ENCODE results near the gene DEFB112.

Gene DEFB112

DNA sequence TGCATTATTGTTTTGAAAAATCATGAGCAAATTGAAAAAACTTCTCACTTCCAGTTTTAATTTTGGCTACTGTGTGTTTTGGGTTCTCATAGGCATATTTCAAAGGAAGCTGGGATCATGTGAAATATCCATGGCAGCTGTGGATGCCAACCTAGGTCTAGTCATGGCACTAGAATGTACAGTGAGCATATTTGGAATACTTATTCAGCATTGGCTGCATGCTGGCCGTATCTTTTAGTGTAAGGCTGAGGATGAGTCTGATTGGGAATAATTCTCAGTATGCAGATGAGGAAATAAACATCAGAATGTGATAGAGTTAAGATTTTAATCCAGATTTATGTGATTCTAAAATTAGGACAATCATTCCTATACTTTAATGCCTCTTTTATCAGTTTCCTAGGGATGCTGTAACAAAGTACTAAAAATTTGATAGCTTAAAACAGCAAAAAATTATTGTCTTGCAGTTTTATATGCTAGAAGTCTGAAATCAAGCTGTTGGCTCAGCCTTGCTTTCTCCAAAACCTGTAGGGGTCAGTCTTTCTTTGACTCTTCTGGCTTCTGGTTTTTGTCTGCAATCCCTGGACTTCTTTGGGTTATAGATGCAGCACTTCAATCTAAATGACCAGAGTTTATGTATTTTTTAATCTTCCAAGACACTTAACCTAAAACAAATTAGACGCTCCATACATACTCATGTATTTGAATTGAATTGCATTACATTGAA is 37.7 kb upstream of the DEFB112 start:
- no peak overlapping the region for H3K9ac ChIP-seq (ENCODE audit: insufficient read length)
- H3K36me3 ChIP-seq (ENCODE audit: insufficient read depth, low read length), result no peaks in the 10 kb centered on the region
- H3K4me3 ChIP-seq, result no peak overlapping the region
- H3K27ac ChIP-seq, result no peak overlapping the region
- no peak for TF ChIP-seq FOXP2 (optimal IDR thresholded peaks at IDR 0.05; ENCODE audit: control extremely low read depth, extremely low read length, insufficient read depth)
- TF ChIP-seq EZH2 (IDR thresholded peaks at IDR 0.05), result no peak
- no peak for TF ChIP-seq POLR2AphosphoS5 (IDR thresholded peaks at IDR 0.05; ENCODE audit: borderline replicate concordance, low read depth, low read length)
- H3K9me3 ChIP-seq (ENCODE audit: low read depth, low read length), result no peaks in the 10 kb centered on the region; the same call in 1 of the 2 replicates
- DNase-seq (ENCODE audit: low read depth, low spot score), result no peak

DNA sequence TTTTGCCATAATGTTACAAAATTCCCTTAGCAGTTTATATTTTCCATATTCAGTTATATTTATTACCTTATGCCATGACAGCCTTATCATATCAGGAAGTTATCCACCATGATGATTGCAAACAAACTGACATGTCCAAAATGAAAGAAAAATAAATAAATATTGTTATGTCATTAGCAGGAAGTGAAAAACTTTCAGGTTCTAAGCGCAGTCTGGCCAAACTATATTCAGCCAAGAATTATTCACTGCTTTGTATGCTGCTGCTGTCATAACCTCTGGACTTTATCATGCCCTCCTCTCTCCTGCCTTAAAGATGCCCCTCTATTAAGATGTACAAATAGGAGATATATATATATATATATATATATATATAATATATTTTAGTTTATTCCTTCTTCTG is 27.7 kb upstream of the DEFB112 start:
- H3K9ac ChIP-seq (ENCODE audit: insufficient read length), result no peak overlapping the region
- H3K36me3 ChIP-seq (ENCODE audit: insufficient read depth, low read length), result no peaks in the 10 kb centered on the region
- H3K4me3 ChIP-seq, result no peak overlapping the region
- TF ChIP-seq EZH2 (IDR thresholded peaks at IDR 0.05) (no peak), POLR2AphosphoS5 (IDR thresholded peaks at IDR 0.05; ENCODE audit: borderline replicate concordance, low read depth, low read length) (no peak), FOXP2 (optimal IDR thresholded peaks at IDR 0.05; ENCODE audit: control extremely low read depth, extremely low read length, insufficient read depth) (no peak)
- H3K9me3 ChIP-seq (ENCODE audit: low read depth, low read length), result no peaks in the 10 kb centered on the region
- no peak overlapping the region for H3K27ac ChIP-seq
- no peak for DNase-seq (ENCODE audit: low read depth, low spot score)

DNA sequence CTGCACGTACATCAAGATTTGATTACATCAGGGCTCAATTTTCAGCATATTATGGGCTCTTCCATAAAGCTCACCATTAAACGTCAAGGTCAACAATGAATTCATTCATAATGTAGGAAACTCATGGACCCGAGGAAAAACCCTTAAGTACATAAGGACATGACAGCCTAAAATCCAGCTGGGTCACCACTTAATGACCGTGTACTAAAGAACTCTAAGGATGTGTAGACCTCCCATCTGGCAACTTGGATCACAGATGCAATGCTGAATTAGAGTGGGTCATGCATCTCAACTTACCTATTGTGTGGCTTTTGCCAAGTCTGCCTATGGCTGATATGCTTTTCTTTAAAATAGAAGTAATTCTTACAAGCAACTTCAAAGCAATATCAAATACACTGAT is 26.7 kb upstream of the DEFB112 start:
- no peaks in the 10 kb centered on the region for H3K36me3 ChIP-seq (ENCODE audit: insufficient read depth, low read length)
- H3K9ac ChIP-seq (ENCODE audit: insufficient read length), result no peak overlapping the region
- TF ChIP-seq EZH2 (IDR thresholded peaks at IDR 0.05) (no peak), FOXP2 (optimal IDR thresholded peaks at IDR 0.05; ENCODE audit: control extremely low read depth, extremely low read length, insufficient read depth) (no peak), POLR2AphosphoS5 (IDR thresholded peaks at IDR 0.05; ENCODE audit: borderline replicate concordance, low read depth, low read length) (no peak)
- DNase-seq (ENCODE audit: low read depth, low spot score), result no peak
- no peak overlapping the region for H3K27ac ChIP-seq
- H3K9me3 ChIP-seq (ENCODE audit: low read depth, low read length), result no peaks in the 10 kb centered on the region
- no peak overlapping the region for H3K4me3 ChIP-seq

DNA sequence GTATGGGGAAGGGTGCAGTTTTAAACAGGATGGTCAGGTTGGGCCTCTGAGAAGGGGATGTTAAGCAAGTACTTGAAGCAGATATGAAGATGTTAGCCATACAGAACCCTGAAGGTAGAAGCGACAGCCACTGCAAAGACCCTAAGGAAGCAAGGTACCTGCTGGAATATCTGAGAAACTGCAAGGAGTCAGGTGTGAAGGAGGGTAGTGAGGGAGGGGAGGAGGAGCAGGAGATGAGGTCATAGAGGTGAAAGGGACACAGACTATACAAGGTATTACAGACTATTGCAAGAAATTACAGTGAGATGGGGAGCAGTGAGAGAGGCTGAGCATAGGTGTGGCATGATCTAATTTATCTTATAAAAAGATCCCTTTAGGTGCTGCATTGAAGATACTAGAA is 22.2 kb upstream of the DEFB112 start:
- TF ChIP-seq POLR2AphosphoS5 (IDR thresholded peaks at IDR 0.05; ENCODE audit: borderline replicate concordance, low read depth, low read length) (no peak), EZH2 (IDR thresholded peaks at IDR 0.05) (no peak), FOXP2 (optimal IDR thresholded peaks at IDR 0.05; ENCODE audit: control extremely low read depth, extremely low read length, insufficient read depth) (no peak)
- Histone ChIP-seq H3K4me3 (no peak overlapping the region), H3K36me3 (ENCODE audit: insufficient read depth, low read length) (no peaks in the 10 kb centered on the region), H3K27ac (no peak overlapping the region), H3K9me3 (ENCODE audit: low read depth, low read length) (no peaks in the 10 kb centered on the region), H3K9ac (ENCODE audit: insufficient read length) (no peak overlapping the region)
- no peak for DNase-seq (ENCODE audit: low read depth, low spot score)

- Histone ChIP-seq H3K9ac (ENCODE audit: insufficient read length) (no peak overlapping the region), H3K4me3 (no peak overlapping the region), H3K9me3 (ENCODE audit: low read depth, low read length) (no peaks in the 10 kb centered on the region), H3K27ac (no peak overlapping the region), H3K36me3 (ENCODE audit: insufficient read depth, low read length) (no peaks in the 10 kb centered on the region)
- TF ChIP-seq EZH2 (IDR thresholded peaks at IDR 0.05) (no peak), POLR2AphosphoS5 (IDR thresholded peaks at IDR 0.05; ENCODE audit: borderline replicate concordance, low read depth, low read length) (no peak), FOXP2 (optimal IDR thresholded peaks at IDR 0.05; ENCODE audit: control extremely low read depth, extremely low read length, insufficient read depth) (no peak)
- DNase-seq (ENCODE audit: low read depth, low spot score), result no peak
These were observed 20.4 kb upstream of the DEFB112 start for GRCh38 chr6:50070101-50070500.

GRCh38 chr6:50062051-50062450 is 12.3 kb upstream of the DEFB112 start:
- no peak for DNase-seq (ENCODE audit: low read depth, low spot score)
- Histone ChIP-seq H3K27ac (no peak overlapping the region), H3K9me3 (ENCODE audit: low read depth, low read length) (no peaks in the 10 kb centered on the region), H3K4me3 (no peak overlapping the region), H3K36me3 (ENCODE audit: insufficient read depth, low read length) (no peaks in the 10 kb centered on the region), H3K9ac (ENCODE audit: insufficient read length) (no peak overlapping the region)
- TF ChIP-seq POLR2AphosphoS5 (IDR thresholded peaks at IDR 0.05; ENCODE audit: borderline replicate concordance, low read depth, low read length) (no peak), FOXP2 (optimal IDR thresholded peaks at IDR 0.05; ENCODE audit: control extremely low read depth, extremely low read length, insufficient read depth) (no peak), EZH2 (IDR thresholded peaks at IDR 0.05) (no peak)

- H3K4me3 ChIP-seq, result no peak overlapping the region
- no peaks in the 10 kb centered on the region for H3K36me3 ChIP-seq (ENCODE audit: insufficient read depth, low read length)
- H3K9ac ChIP-seq (ENCODE audit: insufficient read length), result no peak overlapping the region
- TF ChIP-seq FOXP2 (optimal IDR thresholded peaks at IDR 0.05; ENCODE audit: control extremely low read depth, extremely low read length, insufficient read depth) (no peak), EZH2 (IDR thresholded peaks at IDR 0.05) (no peak), POLR2AphosphoS5 (IDR thresholded peaks at IDR 0.05; ENCODE audit: borderline replicate concordance, low read depth, low read length) (no peak)
- H3K9me3 ChIP-seq (ENCODE audit: low read depth, low read length), result no peaks in the 10 kb centered on the region
- no peak overlapping the region for H3K27ac ChIP-seq
- no peak for DNase-seq (ENCODE audit: low read depth, low spot score)
These were observed 6.5 kb upstream of the DEFB112 start for GRCh38 chr6:50056242-50056641.

GRCh38 chr6:50047026-50047425 is 2.7 kb downstream of the DEFB112 start:
- no peaks in the 10 kb centered on the region for H3K36me3 ChIP-seq (ENCODE audit: insufficient read depth, low read length)
- TF ChIP-seq POLR2AphosphoS5 (IDR thresholded peaks at IDR 0.05; ENCODE audit: borderline replicate concordance, low read depth, low read length) (no peak), EZH2 (IDR thresholded peaks at IDR 0.05) (no peak), FOXP2 (optimal IDR thresholded peaks at IDR 0.05; ENCODE audit: control extremely low read depth, extremely low read length, insufficient read depth) (no peak)
- H3K9me3 ChIP-seq (ENCODE audit: low read depth, low read length), result no peaks in the 10 kb centered on the region
- no peak overlapping the region for H3K4me3 ChIP-seq
- DNase-seq (ENCODE audit: low read depth, low spot score), result no peak
- no peak overlapping the region for H3K9ac ChIP-seq (ENCODE audit: insufficient read length)
- H3K27ac ChIP-seq, result no peak overlapping the region

Data from SK-N-MC (cell line).